HepG2 (cell line): ENCODE results near the gene CDH2.

Experiments
- BRCA1 ChIP-seq: sonication (generic); formaldehyde crosslinking; IDR thresholded peaks from 2 replicates; pipeline ENCODE4 v1.4.0; 2020; ENCODE audit warnings: missing genetic modification reagents
- TF ChIP-seq, protein P1 (sequence below): sonication (generic); formaldehyde crosslinking; IDR thresholded peaks from 2 replicates; pipeline ENCODE4 v1.4.0; 2020; ENCODE audit warnings: missing genetic modification reagents

DNA sequence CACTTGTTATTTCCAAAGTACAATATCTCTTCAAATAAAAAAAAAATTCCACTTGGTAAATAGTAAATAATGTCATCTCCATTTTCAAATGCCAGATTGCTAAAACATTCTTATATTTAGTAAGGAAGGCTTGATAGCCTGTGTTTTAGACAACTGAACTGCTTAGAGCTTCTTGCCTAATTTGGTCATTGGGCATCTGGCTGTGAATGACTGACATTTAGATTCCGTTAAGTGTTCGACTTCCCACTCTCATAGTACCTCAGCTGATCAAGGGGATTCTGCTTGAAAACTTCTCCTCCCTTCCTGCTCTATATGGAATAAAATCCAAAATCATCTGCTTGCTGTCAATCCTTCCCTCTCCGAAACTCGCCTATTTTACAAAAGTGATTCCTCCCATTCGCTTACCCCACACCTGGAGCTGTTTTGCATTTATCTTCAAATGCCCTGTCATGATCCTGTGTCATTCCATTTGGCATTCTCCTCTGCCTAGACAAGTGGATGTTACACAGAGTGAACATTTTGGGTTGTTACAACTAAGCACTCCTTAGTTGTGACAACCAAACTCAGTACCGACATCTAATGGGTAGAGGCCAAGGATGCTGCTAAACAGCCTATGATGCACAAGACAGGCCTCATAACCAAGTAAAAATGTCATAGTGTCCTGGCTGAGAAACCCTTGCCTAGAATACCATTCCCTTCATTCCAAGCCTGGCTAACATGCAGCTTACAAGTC lies 181.0 kb downstream of the CDH2 start:
- no peak for TF ChIP-seq BRCA1 (CRISPR knock-in tag)
- TF ChIP-seq, protein P1, sequence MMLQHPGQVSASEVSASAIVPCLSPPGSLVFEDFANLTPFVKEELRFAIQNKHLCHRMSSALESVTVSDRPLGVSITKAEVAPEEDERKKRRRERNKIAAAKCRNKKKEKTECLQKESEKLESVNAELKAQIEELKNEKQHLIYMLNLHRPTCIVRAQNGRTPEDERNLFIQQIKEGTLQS (CRISPR knock-in tag): no peak
